ENCODE results near the gene TRMO.

Gene TRMO

GRCh38 chr9:97858826-97859225, 63.5 kb downstream of the TRMO start:
- no peak for DNase-seq

GRCh38 chr9:97858393-97858713, 63.9 kb downstream of the TRMO start:
- DNase-seq: no peak

DNA sequence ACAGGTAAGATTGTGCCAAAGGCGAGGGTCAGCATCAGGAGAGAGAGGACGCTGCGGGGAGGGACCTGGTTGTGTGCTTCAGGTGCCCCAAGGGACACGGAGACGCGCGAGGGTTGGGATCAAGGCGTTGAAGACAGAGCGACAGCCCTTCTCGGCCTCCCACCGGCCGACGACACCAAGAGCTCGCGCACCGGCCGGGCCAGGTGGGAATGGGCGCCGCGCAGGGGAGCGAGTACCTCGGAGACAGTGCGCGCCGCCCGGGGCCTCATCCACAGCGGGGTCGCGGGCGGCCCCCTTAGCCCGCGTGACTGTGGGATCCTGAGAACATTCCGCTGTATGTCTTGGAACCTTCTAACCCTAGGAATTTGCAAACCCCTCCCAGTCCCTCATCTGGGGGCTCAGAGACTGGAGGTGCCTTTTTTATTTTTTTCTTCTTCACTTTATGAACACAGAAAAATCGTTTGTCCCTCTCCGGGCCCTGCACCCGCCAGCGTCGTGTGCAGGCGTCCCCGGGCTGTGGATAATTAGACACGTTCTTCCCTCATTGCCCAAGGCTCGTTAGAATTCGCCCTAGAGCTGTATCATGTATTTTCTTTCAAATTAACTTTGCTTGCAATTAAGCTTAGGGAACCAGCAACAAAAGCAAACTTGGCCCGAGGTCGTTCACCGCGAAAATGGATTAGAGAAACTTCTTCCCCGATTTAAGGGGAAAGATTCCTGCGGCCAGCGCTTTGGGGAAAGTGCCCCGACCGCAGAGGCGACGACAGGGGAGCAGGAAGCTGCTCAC, 64.5 kb downstream of the TRMO start:
- no peak for DNase-seq

- DNase-seq: no peak
These were observed 65.3 kb downstream of the TRMO start for GRCh38 chr9:97856857-97857605.

GRCh38 chr9:97855899-97856298, 66.4 kb downstream of the TRMO start:
- no peak for DNase-seq

GRCh38 chr9:97855486-97855875, 66.8 kb downstream of the TRMO start:
- DNase-seq: no peak

GRCh38 chr9:97854696-97855485, 67.4 kb downstream of the TRMO start:
- DNase-seq: no peak
